Suprapubic skin (tissue), 4 donors: ENCODE data around the gene ANKRD17. TPM values are rescaled to one million over a fixed set of nuclear protein-coding genes. Genes with fewer than 3 reads are reported as not detected.
A peak's percentile ranks its signal among the peaks of the same experiment; 100 is the strongest.
"Not testable (repeated sequence)": the region's sequence is repeated elsewhere in the genome, so short reads cannot be mapped to it uniquely, and the experiment has no call there.

ENCODE experiments used
- DNase-seq, 2 donors: peaks; one replicate each; pipeline ENCODE4 v3.0.0-alpha.2; 2019; ENCODE audit warnings: low spot score in 2 of 2
- H3K27ac ChIP-seq: fragments of 200-600 bp; sonication (generic); one replicate; pipeline ENCODE4 v1.5.1; 2019
- H3K27me3 ChIP-seq: fragments of 200-600 bp; sonication (generic); one replicate; pipeline ENCODE4 v1.5.1; 2019
- H3K36me3 ChIP-seq: fragments of 200-600 bp; sonication (generic); one replicate; pipeline ENCODE4 v1.5.1; 2019
- H3K4me1 ChIP-seq: fragments of 200-600 bp; sonication (generic); one replicate; pipeline ENCODE4 v1.5.1; 2019
- H3K4me3 ChIP-seq: fragments of 200-600 bp; sonication (generic); one replicate; pipeline ENCODE4 v1.5.1; 2019; ENCODE audit warnings: mild to moderate bottlenecking
- H3K9me3 ChIP-seq: fragments of 200-600 bp; sonication (generic); one replicate; pipeline ENCODE4 v1.5.1; 2019
- CTCF ChIP-seq, 2 donors: fragments of 200-600 bp in 1 of 2; fragments of 450-650 bp in 1 of 2; sonication (generic) in 1 of 2; IDR thresholded peaks; one replicate each; pipeline ENCODE4 v1.5.1; 2016 to 2019; ENCODE audit warnings: antibody characterized with exemption in 2 of 2, mild to moderate bottlenecking in 1 of 2, moderate library complexity in 1 of 2
- EP300 ChIP-seq: sonication (generic); formaldehyde crosslinking; IDR thresholded peaks from one replicate; pipeline ENCODE4 v1.6.1; 2017; ENCODE audit warnings: antibody characterized with exemption
- POLR2A ChIP-seq, 2 donors: fragments of 450-650 bp; IDR thresholded peaks; one replicate each; pipeline ENCODE4 v1.6.1; 2017; ENCODE audit warnings: antibody characterized with exemption in 2 of 2, mild to moderate bottlenecking in 2 of 2, moderate library complexity in 2 of 2
- POLR2AphosphoS5 ChIP-seq, 3 donors: sonication (generic); formaldehyde crosslinking; IDR thresholded peaks; one replicate each; pipeline ENCODE4 v1.6.1; 2017; ENCODE audit warnings: antibody characterized with exemption in 3 of 3
- WGBS: methylation state at CpG from one replicate; pipeline ENCODE4 v1.1.5; 2018; 5-methylcytosine and 5-hydroxymethylcytosine counted together
- total RNA-seq, 4 donors: library from RNA; depleted of rRNA; stranded (reverse); fragments of >200 nt; gene quantifications; one replicate each; pipeline ENCODE4 v1.1.0, GENCODE V29; 2016

ANKRD17 gene
- total RNA-seq, 4 donors from 2014 or later: 68.2 to 80.2 (median 71.1) TPM

GRCh38 chr4:73231518-73232487, 26.8 kb downstream of the ANKRD17 start:
- no peaks in the 10 kb centered on the region for H3K4me1 ChIP-seq
- no peaks in the 10 kb centered on the region for H3K9me3 ChIP-seq
- H3K36me3 ChIP-seq: peaks cover 3% of the 10 kb centered on the region
- no peaks in the 10 kb centered on the region for H3K27me3 ChIP-seq
- DNase-seq: no peak
- H3K4me3 ChIP-seq: no peak overlapping the region
- H3K27ac ChIP-seq: no peak overlapping the region
- 93% methylated on average over 8 of the region's 8 CpGs for WGBS
- TF ChIP-seq POLR2AphosphoS5 (IDR thresholded peaks at IDR 0.05) (no peak), POLR2A (IDR thresholded peaks at IDR 0.05) (no peak), EP300 (no peak), CTCF (IDR thresholded peaks at IDR 0.05) (no peak)

GRCh38 chr4:73230865-73231517, 27.6 kb downstream of the ANKRD17 start:
- 81% methylated on average over 3 of the region's 3 CpGs for WGBS
- TF ChIP-seq CTCF (IDR thresholded peaks at IDR 0.05): no peak
- TF ChIP-seq POLR2AphosphoS5 (IDR thresholded peaks at IDR 0.05): no peak
- TF ChIP-seq EP300: no peak

GRCh38 chr4:73228800-73229199, 29.8 kb downstream of the ANKRD17 start:
- not testable (repeated sequence) for DNase-seq

More at GRCh38 chr4:73230865-73231517, 27.6 kb downstream of the ANKRD17 start:
- no peaks in the 10 kb centered on the region for H3K27me3 ChIP-seq
- no peak for DNase-seq
- no peaks in the 10 kb centered on the region for H3K4me1 ChIP-seq
- no peak overlapping the region for H3K4me3 ChIP-seq
- H3K27ac ChIP-seq: no peak overlapping the region
- peaks cover 3% of the 10 kb centered on the region for H3K36me3 ChIP-seq
- H3K9me3 ChIP-seq: no peaks in the 10 kb centered on the region

GRCh38 chr4:73224886-73225285, 33.7 kb downstream of the ANKRD17 start:
- 82% methylated on average over 3 of the region's 3 CpGs for WGBS
- Histone ChIP-seq H3K9me3 (no peaks in the 10 kb centered on the region), H3K4me1 (peaks cover 18% of the 10 kb centered on the region), H3K4me3 (no peak overlapping the region), H3K27me3 (no peaks in the 10 kb centered on the region), H3K36me3 (no peaks in the 10 kb centered on the region), H3K27ac (no peak overlapping the region)
- no peak for DNase-seq
- TF ChIP-seq EP300 (no peak), POLR2AphosphoS5 (IDR thresholded peaks at IDR 0.05) (no peak), CTCF (IDR thresholded peaks at IDR 0.05) (no peak), POLR2A (IDR thresholded peaks at IDR 0.05) (no peak)

More at GRCh38 chr4:73228800-73229199, 29.8 kb downstream of the ANKRD17 start:
- not testable (repeated sequence) for H3K9me3 ChIP-seq, H3K4me1 ChIP-seq, H3K36me3 ChIP-seq, H3K27ac ChIP-seq, H3K4me3 ChIP-seq, H3K27me3 ChIP-seq
- WGBS: 95% methylated on average over 6 of the region's 6 CpGs

GRCh38 chr4:73223258-73223650, 35.3 kb downstream of the ANKRD17 start:
- WGBS: 16% methylated on average over 3 of the region's 3 CpGs
- H3K4me1 ChIP-seq: peaks cover 18% of the 10 kb centered on the region
- H3K27me3 ChIP-seq: no peaks in the 10 kb centered on the region
- no peaks in the 10 kb centered on the region for H3K9me3 ChIP-seq
- H3K4me3 ChIP-seq: peak overlapping the region; percentile 50
- no peaks in the 10 kb centered on the region for H3K36me3 ChIP-seq
- peak overlapping the region; percentile 87 for H3K27ac ChIP-seq
- no peak for TF ChIP-seq CTCF (IDR thresholded peaks at IDR 0.05)
- no peak for TF ChIP-seq EP300
- TF ChIP-seq POLR2AphosphoS5 (IDR thresholded peaks at IDR 0.05): no peak
- TF ChIP-seq POLR2A (IDR thresholded peaks at IDR 0.05): no peak
- DNase-seq: no peak
